GM18517 (cell line): ENCODE results near the gene MRPS11.
"Not testable (repeated sequence)": the region's sequence is repeated elsewhere in the genome, so short reads cannot be mapped to it uniquely, and the experiment has no call there.

Experiments
- ATAC-seq: cut with Tn5 transposase; IDR thresholded peaks from one replicate; pipeline ENCODE4 v1.9.1; 2021; ENCODE audit warnings: mild to moderate bottlenecking, moderate library complexity; ENCODE audit not compliant: unreplicated experiment

Gene MRPS11

DNA sequence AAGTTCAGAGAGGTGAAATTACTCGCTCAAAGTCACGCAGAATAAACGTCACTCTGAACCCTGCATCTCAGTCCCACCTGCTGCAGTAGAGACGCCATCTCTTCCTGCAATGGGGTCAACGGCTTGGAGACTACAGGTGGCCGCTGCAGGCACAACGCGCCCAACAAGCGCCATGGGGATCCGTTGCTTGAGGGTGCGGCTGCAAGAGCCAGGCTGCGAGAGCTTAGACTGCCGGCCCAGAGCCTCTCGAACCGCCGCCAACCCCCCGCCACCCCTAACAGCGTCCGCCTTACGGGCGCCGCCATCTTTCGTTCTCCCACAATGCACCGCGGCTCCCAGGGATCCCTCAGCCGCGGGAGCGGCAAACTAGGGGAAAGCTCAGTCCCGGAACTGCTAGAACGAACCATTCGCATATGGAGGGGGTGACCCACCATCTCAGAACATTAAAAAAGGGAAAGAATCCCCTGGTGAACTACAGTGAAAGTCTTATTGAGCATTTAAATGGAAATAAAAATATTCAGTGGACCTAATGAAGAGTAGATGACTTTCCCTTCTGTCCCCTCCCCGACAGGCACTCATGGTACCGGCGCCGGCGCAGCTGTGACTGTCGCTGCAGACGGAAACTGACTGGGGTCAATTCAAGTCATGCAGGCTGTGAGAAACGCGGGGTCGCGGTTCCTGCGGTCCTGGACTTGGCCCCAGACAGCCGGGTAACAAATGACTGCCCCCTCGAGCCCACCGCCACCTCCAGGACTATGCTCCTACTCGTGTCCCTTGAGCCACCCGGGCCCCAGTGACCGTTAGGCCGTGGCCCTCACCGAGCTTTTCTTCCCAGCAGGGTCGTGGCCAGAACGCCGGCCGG is at the start of gene MRPS11, which contains the start of gene MRPL46:
Gene MRPS11, plus strand, starts transcription at position 636 of the 862 bp plus-strand sequence. Its CDS starts 10 bp downstream, at position 646.
Gene MRPL46, minus strand, starts transcription at position 316 of the 862 bp plus-strand sequence. Its CDS starts 11 bp downstream, at position 305.
- ATAC-seq, result peak; percentile 88

DNA sequence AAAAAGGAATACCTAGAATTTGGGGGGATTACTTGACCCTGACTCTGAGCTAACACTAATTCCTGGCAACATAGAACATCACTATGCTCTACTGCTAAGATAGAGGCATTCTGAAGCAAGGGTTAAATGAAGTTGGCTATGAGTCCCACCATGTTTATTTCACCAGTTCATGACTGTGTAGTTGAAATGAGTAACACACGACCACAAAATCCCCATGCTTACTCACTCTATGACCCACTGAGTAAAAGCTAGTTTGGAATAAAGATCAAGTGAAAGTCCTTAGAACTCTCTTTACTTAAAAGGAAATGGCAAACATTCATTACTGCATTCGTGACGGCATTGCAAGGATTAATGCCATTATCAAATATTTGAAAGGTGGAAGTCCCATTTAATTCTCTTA is 47.7 kb upstream of the MRPS11 start:
- no peak for ATAC-seq

DNA sequence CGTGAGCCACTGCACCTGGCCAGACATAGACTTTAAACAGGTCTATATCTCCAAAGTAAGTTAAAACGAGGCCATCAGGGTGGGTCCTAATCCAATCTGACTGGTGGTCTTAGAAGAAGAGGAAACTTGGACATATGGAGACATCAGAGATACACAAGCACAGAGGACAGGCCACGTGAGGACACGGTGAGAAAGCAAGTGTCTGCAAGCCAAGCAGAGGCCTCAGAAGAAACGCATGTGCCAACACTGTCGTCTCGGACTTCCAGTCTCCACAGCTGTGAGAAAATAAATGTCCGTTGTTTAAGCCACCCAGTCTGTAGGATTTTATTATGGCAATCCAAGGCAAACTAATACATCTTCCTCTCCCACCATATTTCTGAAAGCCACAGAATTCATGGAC is 44.2 kb upstream of the MRPS11 start:
- ATAC-seq, result no peak

DNA sequence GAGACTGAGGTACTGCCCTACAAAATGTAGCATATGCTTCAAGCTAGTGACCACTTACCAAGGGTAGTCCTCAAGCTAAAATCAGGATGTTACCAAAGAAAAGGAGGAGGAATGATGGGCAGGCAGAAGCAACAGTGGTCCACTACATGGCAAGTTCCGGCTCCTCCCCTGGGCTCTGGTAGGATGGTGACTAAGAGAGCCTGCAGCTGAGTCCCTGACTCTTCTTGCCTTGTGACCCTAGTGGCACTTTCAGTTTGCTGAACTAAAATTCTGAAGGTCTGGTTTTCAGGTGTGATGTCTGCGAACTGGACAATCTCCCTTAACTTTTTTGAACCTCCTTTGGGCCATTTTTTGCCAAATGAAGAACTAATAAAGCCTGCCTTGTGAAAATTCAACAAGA is 41.2 kb upstream of the MRPS11 start:
- no peak for ATAC-seq

DNA sequence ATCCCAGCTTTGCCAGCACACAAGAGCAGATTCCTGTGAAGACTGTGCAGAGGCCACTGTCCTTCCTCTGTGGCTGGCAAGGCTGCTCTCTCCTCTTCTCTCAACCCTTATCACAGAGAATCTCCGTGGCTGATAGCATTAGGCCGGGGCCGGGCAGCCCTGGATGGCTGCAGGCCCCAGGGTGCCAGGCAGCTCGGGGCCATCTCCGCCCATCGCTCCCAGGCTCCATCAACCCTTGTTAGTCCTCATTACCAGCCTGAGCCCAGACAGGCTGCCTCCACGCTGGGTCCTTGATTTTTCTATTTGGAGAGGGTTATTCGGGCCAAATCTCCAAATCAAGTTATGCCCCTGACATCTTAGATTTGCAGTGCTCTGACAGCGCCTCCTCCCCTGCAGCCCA is 39.5 kb upstream of the MRPS11 start:
- ATAC-seq, result no peak

DNA sequence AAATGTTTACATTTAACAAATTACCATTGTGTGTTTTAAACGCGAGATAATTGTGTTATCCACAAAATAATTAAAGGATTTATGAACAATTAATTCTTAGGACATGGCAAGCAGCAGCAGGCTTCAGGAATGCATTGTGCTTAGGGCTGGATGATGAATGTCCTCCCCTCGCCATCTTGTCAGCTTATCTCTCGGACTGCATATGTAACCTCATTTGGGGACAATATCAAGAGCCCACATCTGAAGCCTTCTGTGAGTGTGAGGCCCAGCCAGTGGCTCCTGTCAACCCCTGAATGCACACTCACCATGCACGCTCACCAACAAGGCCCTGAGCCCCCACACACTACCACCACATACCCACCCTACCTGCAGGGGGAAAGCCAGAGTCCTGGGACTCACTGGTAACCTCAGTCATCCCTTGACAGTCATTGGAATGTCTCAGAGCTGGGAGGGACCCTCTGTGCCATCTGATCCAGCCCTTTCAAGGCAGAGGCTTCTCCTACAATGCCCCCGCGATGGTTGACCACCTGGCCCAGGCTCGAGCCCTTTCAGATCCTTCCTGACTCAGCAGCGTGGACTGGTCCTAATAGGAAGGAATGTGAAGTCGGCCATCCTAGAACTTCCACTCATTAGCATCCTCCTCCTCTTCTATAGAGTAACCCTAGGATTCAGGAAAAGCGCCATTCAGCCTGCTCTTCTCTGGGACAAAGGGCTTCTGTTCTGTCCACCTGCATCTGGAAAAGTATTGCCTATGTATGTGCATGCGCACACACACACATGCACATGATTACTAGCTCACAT is 38.5 kb upstream of the MRPS11 start:
- ATAC-seq, result no peak

DNA sequence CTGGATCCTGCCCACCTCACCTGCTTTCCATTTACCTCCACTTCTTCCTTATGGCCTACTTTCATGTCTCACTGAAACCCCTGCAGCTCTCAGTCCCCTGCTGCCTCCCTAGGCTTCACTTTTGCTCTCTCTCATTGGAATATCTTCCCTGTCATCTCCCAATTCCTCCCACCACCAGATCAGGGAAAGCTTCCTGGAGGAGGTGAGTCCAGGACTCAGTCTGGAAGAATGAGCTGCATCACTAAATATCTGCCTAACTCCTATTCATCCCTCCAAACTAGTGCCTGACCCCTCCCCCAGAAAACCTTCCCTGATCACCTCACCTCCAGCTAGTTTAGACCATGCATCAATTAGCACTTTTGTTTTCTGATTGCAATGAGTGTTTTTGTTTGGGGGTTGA is 37.5 kb upstream of the MRPS11 start:
- no peak for ATAC-seq

DNA sequence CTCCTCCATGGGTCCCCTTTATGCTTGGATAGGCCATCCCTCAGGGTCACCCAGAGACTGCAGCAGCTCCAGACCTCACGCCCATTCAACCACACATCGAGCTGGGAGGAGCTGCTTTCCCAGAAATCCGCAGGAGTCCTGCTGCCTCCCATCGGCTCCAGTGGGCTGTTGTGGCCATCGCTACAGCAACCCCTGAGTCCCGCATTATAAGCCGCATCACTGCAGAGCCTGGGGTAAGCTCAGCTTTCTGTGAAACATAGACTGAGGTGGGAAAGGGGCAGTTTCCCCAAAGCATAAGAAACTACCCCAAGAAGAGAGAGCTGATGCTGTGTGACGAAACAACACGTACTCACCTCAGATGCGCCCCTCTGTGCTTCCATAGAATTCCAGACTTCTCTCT is 36.1 kb upstream of the MRPS11 start:
- ATAC-seq, result no peak

DNA sequence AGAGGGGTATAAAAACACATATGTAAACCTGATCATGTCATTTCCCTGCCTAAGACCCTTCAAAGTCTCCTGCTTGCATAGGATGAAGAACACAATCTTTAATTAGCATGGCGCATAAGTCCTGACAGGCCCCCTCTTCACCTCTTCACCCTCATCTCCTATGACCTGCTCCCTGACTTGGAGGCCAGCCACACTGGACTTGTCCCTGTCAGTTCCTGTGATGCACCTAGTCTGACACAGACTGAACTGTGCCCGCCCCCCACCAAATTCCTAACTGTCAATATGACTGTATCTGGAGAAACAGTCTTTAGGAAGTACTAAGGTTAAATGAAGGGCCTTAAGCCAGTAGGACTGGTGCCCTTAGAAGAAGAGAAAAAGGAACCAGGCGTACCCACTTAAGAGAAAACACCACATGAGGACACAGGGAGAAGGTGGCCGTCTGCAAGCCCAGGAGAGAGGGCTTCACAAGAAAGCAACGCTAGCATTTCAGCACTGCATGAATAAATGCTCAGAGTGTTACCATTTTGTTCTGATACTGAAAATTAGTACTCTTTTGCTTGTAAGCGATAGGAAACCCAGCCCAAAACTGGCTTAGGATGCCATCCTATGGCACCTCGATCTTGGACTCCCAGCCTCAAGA is 34.3 kb upstream of the MRPS11 start:
- ATAC-seq, result no peak

DNA sequence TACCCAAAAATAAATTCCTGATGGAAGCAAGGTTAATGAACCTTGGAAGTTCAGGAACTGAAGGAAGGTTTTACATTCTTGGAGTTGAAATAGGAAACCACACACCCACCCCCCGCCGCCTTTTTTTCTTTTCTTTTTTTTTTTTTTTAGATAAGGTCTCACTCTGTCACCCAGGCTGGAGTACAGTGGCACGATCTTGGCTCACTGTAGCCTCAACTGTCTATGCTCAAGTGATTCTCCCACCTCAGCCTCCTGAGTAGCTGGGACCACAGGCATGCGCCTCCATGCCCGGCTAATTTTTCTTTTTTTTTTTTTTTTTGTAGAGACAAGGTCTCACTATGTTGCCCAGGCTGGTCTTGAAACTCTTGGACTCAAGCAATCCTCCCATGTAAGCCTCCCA is 33.4 kb upstream of the MRPS11 start:
- ATAC-seq, result not testable (repeated sequence)

DNA sequence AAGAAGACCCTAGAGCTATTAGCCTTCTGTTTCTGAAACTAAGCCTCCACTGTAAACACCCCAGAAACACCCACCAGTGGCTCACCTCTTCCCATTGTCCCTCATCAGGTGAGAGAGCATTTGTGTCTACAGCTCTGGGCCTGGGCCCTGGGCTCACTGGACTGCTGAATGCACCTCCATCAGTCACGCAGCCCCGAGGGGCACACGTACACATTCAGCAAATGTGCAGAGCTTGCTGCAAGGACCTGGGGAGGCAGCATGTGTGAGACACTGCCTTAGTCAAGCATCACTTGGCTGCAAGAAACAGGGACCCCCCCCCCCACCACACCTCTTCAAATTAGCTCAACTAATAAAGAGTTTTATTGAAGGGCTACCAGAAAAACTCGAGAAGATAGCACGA is 29.3 kb upstream of the MRPS11 start:
- no peak for ATAC-seq

DNA sequence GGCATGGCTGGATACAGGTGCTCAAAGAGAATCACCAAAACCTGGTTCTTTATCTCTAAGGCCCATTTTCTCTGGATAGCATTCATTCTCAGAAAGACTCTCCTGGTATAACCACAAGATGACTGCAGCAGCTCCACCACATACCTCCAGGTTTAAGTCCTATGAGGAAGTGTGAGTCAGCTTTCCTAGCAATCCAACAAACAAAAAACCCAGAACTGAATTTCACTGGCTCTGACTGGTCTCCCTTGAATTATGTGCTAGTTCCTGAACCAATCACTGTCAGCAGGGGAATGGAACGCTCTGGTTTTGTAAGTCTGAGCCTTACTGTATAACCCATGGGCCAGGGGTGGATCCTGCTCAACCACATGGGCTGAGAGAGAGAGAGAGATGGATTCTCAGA is 27.5 kb upstream of the MRPS11 start:
- ATAC-seq, result no peak

DNA sequence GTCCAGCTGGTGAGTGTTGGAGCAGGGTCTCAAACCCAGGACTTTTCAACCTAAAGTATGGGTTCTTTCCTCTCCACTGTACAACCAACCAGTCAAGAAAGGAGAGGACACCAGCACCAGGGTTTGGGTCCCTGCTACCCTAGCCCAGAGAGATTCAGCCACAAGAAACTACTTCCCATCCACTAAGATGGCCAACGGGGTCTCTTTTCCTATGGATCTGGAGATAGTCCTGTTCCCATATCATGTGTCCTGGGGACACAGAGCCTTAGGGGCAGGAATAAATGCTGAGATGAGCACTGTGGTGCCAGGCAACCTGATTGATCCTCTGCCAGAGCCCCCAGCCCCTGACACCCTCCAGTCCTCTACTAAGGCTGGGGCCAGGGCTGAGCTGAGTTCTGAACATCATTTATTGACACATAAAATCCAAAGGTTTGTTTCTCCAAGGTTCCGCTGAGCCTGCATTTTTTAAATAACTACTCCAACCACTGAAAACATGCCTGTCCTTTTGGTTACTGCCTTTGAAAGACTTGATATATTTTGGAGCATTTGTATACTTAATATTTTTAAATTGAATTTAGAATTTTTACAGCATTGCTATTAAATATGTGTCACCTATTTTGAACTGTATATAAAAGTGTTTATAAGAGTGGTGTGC is 26.3 kb upstream of the MRPS11 start:
- no peak for ATAC-seq

DNA sequence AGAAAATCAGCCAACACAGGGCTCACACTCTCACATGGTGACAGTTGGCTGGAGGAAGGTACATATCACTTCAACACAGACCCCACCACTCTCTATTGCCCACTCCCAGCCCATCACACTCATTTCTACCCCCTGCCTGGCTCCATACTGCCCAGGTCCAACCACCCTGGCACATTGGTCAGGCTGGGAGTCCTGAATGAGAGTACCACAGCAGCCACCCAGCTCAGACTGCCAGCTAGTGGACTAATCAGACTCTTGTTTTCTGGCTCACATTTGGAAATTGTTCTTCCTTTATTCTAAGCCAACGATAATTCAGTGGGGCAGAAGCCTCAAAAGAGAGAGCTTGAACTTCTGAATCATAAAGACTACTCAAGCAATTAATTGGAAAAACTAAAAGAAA is 20.3 kb upstream of the MRPS11 start:
- ATAC-seq, result no peak

DNA sequence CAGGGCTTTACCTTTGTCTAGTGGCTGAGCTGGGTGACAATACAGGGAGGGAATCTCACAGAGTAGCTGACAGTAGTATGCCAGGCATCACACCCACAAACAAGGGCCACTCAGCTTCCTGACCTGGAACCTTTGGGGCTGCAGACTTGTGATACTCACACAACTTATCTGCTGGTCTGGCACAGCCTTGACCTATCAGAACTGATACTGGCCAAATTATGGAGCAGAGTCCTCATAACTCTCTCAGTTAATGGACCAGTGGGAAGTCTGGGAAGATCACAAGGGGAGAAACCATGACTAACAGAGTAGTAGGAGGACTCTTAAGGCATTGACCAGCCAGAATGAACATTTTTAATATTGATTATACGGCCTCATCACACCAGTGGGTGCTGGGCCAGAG is 19.8 kb upstream of the MRPS11 start:
- ATAC-seq, result no peak

DNA sequence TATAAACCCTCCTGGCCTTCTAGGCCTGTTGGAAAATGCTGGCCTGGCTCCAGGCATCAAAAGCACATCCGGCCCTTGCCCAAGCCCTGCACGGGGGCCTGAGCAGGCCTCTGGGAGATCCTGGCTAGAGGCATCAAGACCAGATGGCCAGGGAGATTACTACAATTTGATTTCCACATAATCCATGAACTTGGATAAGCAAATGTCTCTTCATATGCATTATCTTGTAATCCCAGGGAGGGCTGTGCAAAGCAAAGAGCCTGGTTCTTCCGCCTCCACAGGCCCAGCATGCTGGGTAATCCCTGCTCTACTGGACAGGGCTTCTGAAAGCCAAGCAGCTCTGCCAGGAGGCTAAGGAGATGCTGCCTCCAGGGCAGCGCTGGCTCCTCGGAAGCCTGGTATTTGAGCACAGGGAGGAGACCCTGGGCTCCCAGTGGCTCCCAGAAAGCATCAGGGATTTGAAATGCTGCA is 18.5 kb upstream of the MRPS11 start:
- ATAC-seq, result no peak

DNA sequence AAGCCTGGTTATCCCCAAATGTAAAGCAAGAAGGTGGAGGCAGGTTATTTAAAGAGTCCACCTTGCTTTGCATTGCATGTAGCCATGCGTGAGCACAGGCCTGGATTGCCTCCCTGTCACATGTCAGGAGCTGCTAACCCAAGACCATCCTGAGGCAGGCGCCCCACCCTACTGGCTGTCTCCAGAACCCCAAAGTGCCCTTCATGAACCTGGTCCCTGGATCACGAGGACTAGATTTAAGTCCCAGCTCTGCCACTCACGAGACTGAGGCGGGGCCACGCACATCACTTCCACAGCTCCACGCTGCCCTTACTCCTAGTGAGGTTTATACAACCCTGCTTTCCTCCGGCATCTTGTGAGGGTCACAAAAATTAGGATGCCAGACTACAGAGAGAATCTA is 17.9 kb upstream of the MRPS11 start:
- ATAC-seq, result no peak

DNA sequence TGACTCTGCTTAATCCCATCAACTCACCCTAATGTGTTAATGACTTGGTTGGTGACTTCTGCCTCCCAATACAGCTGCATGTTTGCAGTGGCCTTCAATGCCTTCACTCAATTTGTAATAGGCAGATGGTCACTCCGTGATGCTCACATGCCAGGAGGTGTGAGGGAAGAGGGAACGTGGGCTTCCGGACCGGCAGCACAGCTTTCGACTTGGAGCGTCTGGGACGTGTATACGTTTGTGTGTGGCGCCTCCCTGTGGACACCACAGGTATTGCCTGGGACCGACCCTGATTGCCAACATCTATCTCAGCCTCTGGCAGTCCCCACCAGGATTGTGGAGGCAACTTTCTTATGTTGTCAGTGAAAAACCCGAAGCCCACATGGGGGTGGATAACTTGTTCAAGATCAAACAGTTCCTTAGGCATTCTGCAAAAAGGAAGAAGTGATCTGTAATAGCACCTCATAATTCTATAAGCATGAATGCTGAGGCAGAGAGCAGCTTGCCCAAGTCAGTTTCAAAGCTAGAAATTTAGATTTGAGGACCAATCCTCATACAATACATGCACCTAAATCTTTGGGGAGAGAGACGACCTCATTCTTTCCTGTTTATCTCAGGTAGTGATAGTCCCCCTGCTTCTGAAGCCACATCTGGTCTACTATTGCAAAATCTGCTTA is 17.2 kb upstream of the MRPS11 start:
- ATAC-seq, result no peak

DNA sequence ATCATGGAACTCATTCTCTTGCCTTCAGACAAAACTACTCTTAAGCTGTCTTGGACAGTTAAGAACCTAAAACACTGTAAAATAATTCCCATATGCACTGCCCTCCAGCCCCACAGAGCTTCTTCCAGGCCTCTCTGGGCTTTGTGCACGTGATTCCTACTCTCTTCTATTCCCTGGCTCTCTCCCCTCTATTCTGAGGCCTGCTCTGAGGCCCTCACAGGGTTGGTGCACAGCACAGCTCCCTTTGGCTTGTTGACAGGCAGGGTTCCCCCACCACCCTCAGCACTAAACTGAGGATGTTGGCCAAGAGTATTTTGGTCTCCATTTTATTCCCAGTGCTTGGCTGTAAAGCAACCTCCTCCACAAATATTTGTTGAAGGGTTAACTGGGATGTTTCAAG is 13.9 kb upstream of the MRPS11 start:
- ATAC-seq, result no peak

DNA sequence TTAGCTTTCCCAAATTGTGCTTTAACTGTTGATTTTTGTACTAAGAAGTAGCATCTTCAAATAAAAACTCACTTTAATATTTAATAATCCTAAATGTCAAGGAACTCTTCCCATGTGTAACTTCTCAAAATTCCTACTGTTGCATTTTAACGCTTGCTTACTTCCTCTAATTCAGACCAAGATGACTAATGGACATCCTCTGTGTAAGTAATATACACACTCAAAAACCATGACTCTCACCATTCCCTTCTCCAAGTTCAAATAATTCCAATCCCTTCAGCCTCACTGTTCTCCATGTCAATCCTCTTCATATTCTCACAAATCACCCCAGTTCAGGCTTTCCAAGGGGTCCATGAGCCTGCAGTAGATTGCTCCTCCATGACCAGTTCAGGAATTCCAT is 13.3 kb upstream of the MRPS11 start:
- ATAC-seq, result no peak
